ENCODE results near the gene HIBADH.

Gene HIBADH

DNA sequence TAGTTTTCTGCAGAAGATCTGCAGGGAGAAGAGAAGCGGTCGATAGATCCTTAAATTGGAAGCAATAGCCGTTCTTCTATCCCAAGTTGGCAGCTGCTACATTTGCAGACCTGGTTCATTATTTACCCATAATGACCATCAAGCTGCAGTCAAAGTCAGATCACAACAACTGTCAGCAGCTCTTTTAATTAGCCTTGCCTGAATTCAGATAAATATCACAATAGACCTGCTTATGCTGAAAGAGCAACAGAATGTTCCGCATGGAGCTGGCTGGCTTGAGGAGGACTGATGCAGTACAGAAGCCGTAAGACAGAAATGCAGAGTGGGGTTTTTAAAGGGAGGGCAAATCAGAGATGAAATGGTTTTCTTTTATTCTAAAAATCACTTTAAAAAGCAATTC, 109.4 kb downstream of the HIBADH start:
- no peak overlapping the region for H3K4me3 ChIP-seq (ENCODE audit: low read depth, low read length)
- TF ChIP-seq CTCF (IDR thresholded peaks at IDR 0.05; ENCODE audit: low read depth, low read length): no peak
- in situ Hi-C loops (cut with HindIII; ENCODE audit: low sequenced_read_pairs): no loop called here
- no peak for DNase-seq (ENCODE audit: low read depth, low spot score)

GRCh38 chr7:27551803-27552400, 110.8 kb downstream of the HIBADH start:
- in situ Hi-C loops (cut with HindIII; ENCODE audit: low sequenced_read_pairs): no loop called here
- no peak for TF ChIP-seq CTCF (IDR thresholded peaks at IDR 0.05; ENCODE audit: low read depth, low read length)
- no peak for DNase-seq (ENCODE audit: low read depth, low spot score)
- no peak overlapping the region for H3K4me3 ChIP-seq (ENCODE audit: low read depth, low read length)

- DNase-seq (ENCODE audit: low read depth, low spot score): no peak
- TF ChIP-seq CTCF (IDR thresholded peaks at IDR 0.05; ENCODE audit: low read depth, low read length): no peak
- in situ Hi-C loops (cut with HindIII; ENCODE audit: low sequenced_read_pairs): no loop called here
- H3K4me3 ChIP-seq (ENCODE audit: low read depth, low read length): no peak overlapping the region
Observed at GRCh38 chr7:27549606-27550005, 113.1 kb downstream of the HIBADH start.

- DNase-seq (ENCODE audit: low read depth, low spot score): no peak
- no peak for TF ChIP-seq CTCF (IDR thresholded peaks at IDR 0.05; ENCODE audit: low read depth, low read length)
- in situ Hi-C loops (cut with HindIII; ENCODE audit: low sequenced_read_pairs): no loop called here
- H3K4me3 ChIP-seq (ENCODE audit: low read depth, low read length): no peak overlapping the region
Observed at GRCh38 chr7:27548304-27548703, 114.4 kb downstream of the HIBADH start.

GRCh38 chr7:27547401-27547800, 115.3 kb downstream of the HIBADH start:
- in situ Hi-C loops (cut with HindIII; ENCODE audit: low sequenced_read_pairs): no loop called here
- DNase-seq (ENCODE audit: low read depth, low spot score): peak; percentile 6
- no peak overlapping the region for H3K4me3 ChIP-seq (ENCODE audit: low read depth, low read length)
- TF ChIP-seq CTCF (IDR thresholded peaks at IDR 0.05; ENCODE audit: low read depth, low read length): no peak

DNA sequence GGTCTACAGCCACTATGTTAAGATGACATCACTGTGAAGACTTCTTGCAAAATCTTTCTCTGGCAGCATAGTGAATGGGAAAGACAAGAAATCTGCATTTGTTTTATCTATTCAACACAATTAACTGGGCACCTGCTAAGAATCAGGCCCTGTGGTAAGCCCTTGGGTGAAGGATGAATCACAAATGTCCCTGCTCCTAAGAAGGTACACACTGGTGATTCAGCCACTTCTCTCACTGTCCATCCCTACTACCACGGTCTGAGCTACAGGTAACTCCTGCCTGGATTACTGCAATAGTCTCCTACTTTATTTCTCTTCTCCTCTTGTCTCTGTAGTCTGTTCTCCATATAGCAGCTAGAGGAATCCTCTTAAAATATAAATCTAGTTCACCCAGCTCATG, 116.1 kb downstream of the HIBADH start:
- DNase-seq (ENCODE audit: low read depth, low spot score): no peak
- H3K4me3 ChIP-seq (ENCODE audit: low read depth, low read length): no peak overlapping the region
- in situ Hi-C loops (cut with HindIII; ENCODE audit: low sequenced_read_pairs): no loop called here
- no peak for TF ChIP-seq CTCF (IDR thresholded peaks at IDR 0.05; ENCODE audit: low read depth, low read length)

DNA sequence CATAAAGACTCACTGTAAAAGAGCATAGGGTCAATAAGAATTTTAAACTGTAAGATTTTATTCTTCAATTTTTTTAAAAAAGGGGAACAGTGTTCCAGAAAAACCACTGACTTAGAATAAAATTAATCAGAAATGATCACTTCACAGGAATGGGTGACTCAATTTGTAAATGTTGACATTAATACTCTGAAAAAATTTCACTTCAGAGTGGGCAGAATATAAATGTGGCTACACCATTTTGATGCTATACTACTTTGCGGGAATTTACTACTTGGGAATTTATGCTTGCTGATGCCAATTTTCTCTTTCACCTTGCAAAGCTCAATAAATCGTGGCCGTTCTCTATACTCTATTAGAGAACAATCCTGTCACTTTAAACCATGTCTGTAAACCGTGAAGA, 126.9 kb downstream of the HIBADH start:
- no peak for TF ChIP-seq CTCF (IDR thresholded peaks at IDR 0.05; ENCODE audit: low read depth, low read length)
- no peak for DNase-seq (ENCODE audit: low read depth, low spot score)
- in situ Hi-C loops (cut with HindIII; ENCODE audit: low sequenced_read_pairs): no loop called here
- H3K4me3 ChIP-seq (ENCODE audit: low read depth, low read length): no peak overlapping the region

Measured in astrocyte of the spinal cord (primary cell).